HUES48 (cell line): ENCODE data around the gene LRP6.

Experiments used
- H3K27ac ChIP-seq: one replicate; pipeline ENCODE4 v1.7.0; 2013; ENCODE audit warnings: low read depth, low read length, inconsistent platforms
- H3K27me3 ChIP-seq: 2 replicates; pipeline ENCODE4 v1.6.1; 2013; ENCODE audit warnings: mild to moderate bottlenecking, low read length; ENCODE audit not compliant: control insufficient read depth, insufficient read depth
- H3K36me3 ChIP-seq: 2 replicates; pipeline ENCODE4 v1.6.1; 2013; ENCODE audit warnings: low read length; ENCODE audit not compliant: control insufficient read depth, insufficient read depth
- H3K4me1 ChIP-seq: 2 replicates; pipeline ENCODE4 v1.6.1; 2013; ENCODE audit warnings: mild to moderate bottlenecking, low read length; ENCODE audit not compliant: control insufficient read depth, insufficient read depth
- H3K4me3 ChIP-seq: 2 replicates; pipeline ENCODE4 v1.5.1; 2013; ENCODE audit warnings: mild to moderate bottlenecking, low read depth, low read length
- H3K9ac ChIP-seq: 2 replicates; pipeline ENCODE4 v1.6.1; 2013; ENCODE audit warnings: mild to moderate bottlenecking, low read depth, low read length, moderate library complexity
- H3K9me3 ChIP-seq: 2 replicates; pipeline ENCODE4 v1.6.1; 2013; ENCODE audit warnings: low read length; ENCODE audit not compliant: control insufficient read depth, insufficient read depth

LRP6 gene

DNA sequence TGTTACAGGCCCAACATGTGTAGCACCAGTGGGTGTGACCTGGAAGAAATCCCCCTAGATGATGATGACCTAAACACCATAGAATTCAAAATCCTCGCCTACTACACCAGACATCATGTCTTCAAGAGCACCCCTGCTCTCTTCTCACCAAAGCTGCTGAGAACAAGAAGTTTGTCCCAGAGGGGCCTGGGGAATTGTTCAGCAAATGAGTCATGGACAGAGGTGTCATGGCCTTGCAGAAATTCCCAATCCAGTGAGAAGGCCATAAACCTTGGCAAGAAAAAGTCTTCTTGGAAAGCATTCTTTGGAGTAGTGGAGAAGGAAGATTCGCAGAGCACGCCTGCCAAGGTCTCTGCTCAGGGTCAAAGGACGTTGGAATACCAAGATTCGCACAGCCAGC lies 187.6 kb downstream of the LRP6 start:
- H3K4me1 ChIP-seq, result peaks cover 7% of the 10 kb centered on the region; the same call in 1 of the 2 replicates
- no peaks in the 10 kb centered on the region for H3K9me3 ChIP-seq
- H3K36me3 ChIP-seq, result no peaks in the 10 kb centered on the region
- H3K4me3 ChIP-seq, result no peak overlapping the region
- no peak overlapping the region for H3K9ac ChIP-seq
- H3K27me3 ChIP-seq, result no peaks in the 10 kb centered on the region
- H3K27ac ChIP-seq, result no peak overlapping the region

DNA sequence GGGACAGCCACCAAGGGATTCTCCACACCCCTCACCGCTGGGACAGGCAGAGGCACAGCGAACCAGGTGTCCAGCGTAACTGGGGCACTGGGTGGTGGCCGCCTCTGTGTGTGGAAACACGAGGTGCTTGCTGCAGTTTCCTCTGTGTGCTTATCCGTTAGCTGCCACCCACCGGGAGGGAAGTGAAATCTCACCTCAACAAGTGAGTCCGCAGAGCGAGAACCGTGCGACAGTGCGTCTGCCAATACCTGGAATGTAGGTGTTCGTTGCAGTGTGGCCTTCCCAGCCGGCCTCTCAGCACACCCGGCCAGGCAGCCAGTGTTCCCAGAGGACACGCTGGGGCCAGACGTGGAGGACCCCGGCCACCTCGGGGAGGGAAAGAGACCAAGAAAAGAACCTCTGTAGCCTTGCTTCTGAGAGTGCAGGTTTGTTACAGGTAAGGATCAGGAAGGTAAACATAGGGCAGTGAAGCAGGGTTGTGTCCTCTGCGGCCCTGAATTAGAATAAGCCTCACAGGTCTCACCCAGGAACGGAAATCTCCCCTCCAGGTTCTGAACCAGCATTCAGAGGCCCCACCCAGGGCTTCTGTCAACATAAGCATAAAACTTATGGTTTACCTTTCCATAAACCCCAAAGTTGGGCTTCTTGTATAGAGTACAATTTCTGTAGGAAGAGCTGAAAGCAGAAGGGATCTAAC lies 194.6 kb downstream of the LRP6 start:
- H3K4me1 ChIP-seq, result peaks cover 14% of the 10 kb centered on the region
- H3K9ac ChIP-seq, result no peak overlapping the region
- H3K9me3 ChIP-seq, result no peaks in the 10 kb centered on the region
- H3K4me3 ChIP-seq, result no peak overlapping the region
- no peaks in the 10 kb centered on the region; the same call in 1 of the 2 replicates for H3K27me3 ChIP-seq
- no peaks in the 10 kb centered on the region for H3K36me3 ChIP-seq
- H3K27ac ChIP-seq, result no peak overlapping the region

DNA sequence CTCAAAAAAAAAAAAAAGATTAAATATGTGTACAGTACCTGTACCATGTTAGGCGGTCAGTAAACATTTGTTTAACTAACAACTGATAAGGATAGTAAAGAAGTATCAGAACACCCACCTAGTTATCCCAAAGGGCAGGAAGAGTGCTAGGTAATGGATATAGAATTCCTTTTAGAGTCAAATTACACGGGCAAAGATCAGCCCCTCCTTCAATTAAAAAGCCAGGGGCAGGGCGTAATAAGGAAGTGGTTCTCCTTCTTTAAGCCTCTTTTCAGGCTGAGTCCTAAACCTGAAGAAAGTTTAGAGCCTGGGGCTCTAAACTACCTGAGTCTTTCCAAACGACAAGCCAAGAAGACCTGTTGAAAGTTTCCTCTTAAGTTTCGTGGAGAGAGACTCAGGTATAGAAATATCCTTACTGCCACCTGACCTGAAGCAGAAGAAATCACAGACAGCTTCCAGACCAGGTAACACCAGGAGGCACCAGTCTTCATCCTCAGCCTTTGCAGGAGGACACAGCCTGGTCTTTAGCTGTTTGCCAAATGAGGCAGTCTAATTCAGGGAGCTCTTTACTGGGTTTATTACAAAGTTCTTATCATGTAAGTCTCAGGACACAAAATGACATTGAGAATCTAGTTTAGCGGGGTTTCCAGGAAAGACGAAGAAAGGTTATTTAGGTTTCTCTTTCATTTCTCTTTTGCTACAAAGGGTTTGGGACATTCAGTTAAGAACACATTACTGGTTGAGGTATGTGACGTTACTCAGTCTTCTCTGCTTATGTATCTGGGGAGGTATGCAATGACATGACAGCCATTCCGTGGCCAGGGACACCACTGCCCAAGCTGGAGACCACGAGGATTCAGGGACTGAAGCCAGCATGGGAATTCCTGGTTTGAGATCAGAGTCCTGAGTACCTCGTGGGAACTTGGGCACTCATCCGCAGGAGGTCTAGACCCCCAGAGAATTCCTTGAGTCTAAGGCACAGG lies 195.9 kb downstream of the LRP6 start, which contains the start of gene BCL2L14:
Gene BCL2L14, plus strand, starts transcription at position 266 of the 983 bp plus-strand sequence. CDS start 8,367 bp downstream, outside the sequence.
- peaks cover 14% of the 10 kb centered on the region for H3K4me1 ChIP-seq
- H3K4me3 ChIP-seq, result no peak within 1 kb of the TSS
- no peaks in the 10 kb centered on the region for H3K9me3 ChIP-seq
- H3K27me3 ChIP-seq, result no peaks in the 10 kb centered on the region; the same call in 1 of the 2 replicates
- H3K36me3 ChIP-seq, result no peaks in the 10 kb centered on the region
- no peak within 1 kb of the TSS for H3K9ac ChIP-seq
- H3K27ac ChIP-seq, result no peak within 1 kb of the TSS

DNA sequence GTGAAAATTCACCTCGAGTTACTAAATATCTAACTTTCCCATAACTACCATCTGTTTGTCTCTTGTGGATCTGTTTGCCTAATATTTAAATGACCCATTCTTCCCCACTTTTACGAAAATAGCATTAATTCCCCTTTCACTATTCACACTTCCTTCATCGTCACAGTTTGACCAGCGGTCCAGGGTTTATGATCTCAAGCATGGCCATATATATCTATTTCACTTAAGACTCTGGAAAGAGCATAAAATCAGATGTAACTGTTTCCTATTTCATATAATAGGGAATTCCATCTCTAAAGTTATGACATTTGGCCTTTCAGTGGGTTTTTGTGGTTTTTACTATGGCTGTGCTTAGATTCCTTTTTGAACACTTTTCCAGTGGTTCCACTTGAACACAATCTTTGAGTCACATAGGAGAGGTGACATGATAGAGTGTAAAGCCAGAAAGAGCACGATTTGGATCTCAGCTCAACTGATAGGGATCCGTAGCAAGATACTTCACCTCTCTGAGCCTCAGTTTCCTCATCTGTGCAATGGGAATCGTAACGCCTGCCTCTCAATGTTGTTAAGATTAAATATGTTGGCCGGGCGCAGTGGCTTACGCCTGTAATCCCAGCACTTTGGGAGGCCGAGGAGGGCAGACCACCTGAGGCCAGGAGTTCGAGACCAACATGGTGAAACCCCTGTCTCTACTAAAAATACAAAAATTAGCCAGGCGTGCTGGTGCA lies 196.9 kb downstream of the LRP6 start:
- Histone ChIP-seq H3K4me3 (no peak overlapping the region), H3K9ac (no peak overlapping the region), H3K27me3 (no peaks in the 10 kb centered on the region; the same call in 1 of the 2 replicates), H3K36me3 (no peaks in the 10 kb centered on the region), H3K27ac (no peak overlapping the region), H3K9me3 (no peaks in the 10 kb centered on the region), H3K4me1 (peaks cover 14% of the 10 kb centered on the region)

DNA sequence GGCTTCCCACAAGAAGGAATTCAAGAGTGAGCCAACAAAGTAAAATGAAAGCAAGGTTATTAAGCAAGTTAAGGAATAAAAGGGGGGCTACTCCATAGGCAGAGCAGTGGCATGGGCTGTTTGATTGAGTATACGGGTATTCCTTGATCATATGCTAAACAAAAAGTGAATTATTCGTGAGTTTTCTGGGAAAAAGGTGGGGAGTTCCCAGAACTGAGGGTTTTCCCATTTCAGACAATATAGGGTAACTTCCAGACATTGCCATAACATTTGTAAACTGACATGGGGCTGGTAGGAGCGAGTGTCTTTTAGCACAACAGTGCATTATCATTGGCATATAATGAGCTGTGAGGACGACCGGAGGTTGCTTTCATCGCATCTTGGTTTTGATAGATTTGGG lies 198.1 kb downstream of the LRP6 start:
- H3K9ac ChIP-seq, result no peak overlapping the region
- H3K4me1 ChIP-seq, result peaks cover 17% of the 10 kb centered on the region
- H3K27me3 ChIP-seq, result no peaks in the 10 kb centered on the region; the same call in 1 of the 2 replicates
- H3K27ac ChIP-seq, result no peak overlapping the region
- H3K36me3 ChIP-seq, result no peaks in the 10 kb centered on the region
- H3K4me3 ChIP-seq, result no peak overlapping the region
- no peaks in the 10 kb centered on the region for H3K9me3 ChIP-seq
